NCI-H524 (cell line): ENCODE data around the gene CADM4.
"Not testable (repeated sequence)": the region's sequence is repeated elsewhere in the genome, so short reads cannot be mapped to it uniquely, and the experiment has no call there.

Source experiments
- DNase-seq, 2 experiments: peaks; one replicate each; lab custom pipeline; 2025; lab: John Stamatoyannopoulos, UW

Gene CADM4

DNA sequence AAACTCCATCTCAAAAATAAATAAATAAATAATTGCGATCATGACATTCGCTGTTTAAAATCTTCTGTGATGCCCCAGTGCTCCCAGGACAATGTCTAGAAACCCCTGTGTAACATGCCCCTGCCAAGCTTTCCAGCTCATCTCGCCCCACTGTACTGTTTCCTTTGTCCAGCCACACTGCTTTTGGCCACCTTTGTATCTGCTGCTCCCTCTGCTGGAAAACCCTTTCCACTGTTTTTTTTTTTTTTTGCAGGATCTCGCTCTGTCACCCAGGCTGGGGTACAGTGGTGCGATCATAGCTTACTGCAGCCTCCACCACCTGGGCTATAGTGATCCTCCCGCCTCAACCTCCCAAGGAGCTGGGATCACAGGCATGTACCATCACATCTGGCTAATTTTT is 22.8 kb upstream of the CADM4 start:
- peak in 1 of 2 experiments; percentile 7 for DNase-seq

GRCh38 chr19:43660971-43661360 is 21.3 kb upstream of the CADM4 start:
- DNase-seq: no peak

GRCh38 chr19:43660301-43660970 is 20.8 kb upstream of the CADM4 start:
- DNase-seq: no peak

GRCh38 chr19:43658494-43658893 is 18.8 kb upstream of the CADM4 start:
- DNase-seq: no peak

- no peak for DNase-seq
Observed at GRCh38 chr19:43658001-43658400, 18.4 kb upstream of the CADM4 start.

DNA sequence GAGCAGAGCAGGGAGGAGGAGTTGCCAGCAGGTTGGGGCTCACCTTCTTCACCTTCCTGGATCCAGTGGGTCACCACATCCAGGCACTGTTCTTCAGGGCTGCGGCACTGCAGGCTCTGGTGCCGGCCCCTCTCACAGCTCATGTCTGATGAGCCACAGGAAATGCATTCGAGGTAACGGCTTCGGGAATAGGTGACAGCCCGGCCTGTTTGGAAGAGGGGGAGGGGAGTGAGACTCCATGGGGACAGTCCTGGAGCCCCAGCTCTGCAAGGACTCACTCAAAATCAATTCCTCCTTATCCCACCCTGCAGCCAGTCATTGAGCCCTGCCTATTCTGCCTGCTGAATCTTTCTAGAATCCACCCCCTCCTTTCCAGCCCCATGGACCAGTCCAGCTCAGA is 16.8 kb upstream of the CADM4 start:
- no peak for DNase-seq

DNA sequence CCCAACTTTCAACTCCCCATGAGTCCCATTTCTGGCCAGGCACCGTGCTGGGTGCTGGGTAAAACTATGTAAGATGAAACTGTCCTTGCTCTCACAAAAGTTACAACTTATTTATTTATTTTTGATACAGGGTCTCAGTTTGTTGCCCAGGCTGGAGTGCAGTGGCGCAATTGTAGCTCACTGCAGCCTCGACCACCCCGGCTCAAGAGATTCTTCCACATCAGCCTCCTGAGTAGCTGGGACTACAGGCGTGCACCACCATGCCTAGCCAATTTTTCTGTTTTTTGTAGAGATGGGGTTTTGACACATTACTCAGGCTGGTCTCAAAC is 12.9 kb upstream of the CADM4 start:
- no peak for DNase-seq

GRCh38 chr19:43651758-43652545 is 12.3 kb upstream of the CADM4 start:
- DNase-seq: peak; percentile 22 to 34

GRCh38 chr19:43650276-43650675 is 10.6 kb upstream of the CADM4 start:
- DNase-seq: not testable (repeated sequence)

- DNase-seq: no peak
Observed at GRCh38 chr19:43649514-43649913, 9.9 kb upstream of the CADM4 start.

DNA sequence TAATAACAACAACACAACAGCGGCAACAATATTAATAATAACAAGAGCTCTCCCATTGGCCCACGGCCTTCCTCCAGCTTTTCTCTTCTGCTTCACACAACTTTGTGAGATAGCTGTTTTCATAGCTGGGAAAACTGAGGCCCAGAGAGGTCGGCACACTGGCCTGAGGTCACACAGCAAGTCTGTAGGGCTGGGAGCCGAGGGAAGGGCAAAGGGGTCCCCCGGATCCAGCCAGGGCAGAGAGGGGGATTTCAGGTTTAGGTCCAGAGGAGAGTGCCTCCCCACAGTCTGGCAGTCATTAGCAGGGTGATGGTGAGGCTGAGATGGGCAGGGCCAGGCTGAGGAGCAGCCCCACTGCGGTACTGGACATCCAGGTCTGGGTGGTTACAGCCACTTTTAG is 9.0 kb upstream of the CADM4 start:
- no peak for DNase-seq

DNA sequence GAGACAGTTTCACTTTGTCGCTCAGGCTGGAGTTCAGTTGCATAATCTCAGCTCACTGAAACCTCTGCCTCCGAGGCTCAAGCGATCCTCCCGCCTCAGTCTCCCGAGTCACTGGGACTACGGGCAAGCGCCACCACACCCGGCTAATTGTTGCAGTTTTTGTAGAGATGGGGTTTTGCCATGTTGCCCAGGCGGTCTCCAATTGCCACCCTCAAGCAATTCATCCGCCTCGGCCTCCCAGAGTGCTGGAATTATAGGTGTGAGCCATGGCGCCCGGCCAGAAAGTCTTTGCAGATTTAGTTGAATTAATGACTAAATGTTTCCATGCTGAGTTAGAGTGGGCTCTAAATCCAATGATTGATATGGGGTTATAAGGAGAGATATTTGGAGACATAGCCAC is 4.5 kb upstream of the CADM4 start:
- DNase-seq: no peak

- DNase-seq: no peak
Observed at GRCh38 chr19:43643326-43643725, 3.7 kb upstream of the CADM4 start.

GRCh38 chr19:43642531-43642930 is 2.9 kb upstream of the CADM4 start:
- DNase-seq: no peak

- DNase-seq: no peak
Observed at GRCh38 chr19:43641333-43641732, 1.7 kb upstream of the CADM4 start.

DNA sequence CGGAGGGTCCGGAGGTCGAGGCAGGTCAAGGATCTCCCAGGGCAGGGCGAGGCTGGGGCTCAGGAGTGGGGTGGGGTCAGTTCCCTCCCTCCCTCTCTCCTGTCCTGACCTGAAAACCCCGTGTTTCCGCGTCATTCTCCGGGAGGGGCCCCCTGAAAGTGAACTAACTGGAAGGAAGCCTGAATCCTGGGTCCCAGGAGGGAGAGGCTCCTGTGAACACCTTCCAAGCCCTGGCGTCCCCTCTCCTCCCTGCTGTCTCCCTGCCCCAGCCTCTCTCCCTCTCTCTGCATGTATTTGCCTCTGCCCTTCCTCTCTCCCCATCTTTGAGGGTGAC is 741 bp upstream of the CADM4 start:
- DNase-seq: no peak

DNA sequence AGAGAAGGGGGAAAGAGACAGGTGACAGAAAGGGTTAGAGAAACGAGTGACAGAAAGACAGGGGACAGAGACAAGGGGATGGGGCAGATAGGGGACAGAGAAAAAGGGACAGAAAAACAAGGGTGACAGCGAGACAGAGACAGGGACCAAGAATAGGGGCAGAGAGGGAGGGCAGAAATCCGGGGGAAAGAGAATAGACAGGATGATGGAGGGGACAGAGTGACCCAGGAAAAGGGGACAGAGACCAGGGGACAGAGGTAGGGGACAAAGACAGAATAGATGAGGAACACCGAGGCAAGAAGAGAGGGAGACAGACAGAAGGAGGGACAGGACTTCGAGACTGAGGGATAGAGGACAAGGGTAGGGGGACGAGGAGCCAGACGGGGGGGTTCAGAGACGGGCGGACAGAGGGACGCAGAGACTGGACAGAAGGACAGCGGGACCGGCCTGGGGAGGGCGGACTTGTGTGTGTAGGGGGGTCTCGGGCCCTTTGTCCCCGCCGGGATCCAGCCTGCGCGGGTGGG is 593 bp downstream of the CADM4 start:
- no peak for DNase-seq

GRCh38 chr19:43638214-43638994 is 1.2 kb downstream of the CADM4 start:
- no peak for DNase-seq

DNA sequence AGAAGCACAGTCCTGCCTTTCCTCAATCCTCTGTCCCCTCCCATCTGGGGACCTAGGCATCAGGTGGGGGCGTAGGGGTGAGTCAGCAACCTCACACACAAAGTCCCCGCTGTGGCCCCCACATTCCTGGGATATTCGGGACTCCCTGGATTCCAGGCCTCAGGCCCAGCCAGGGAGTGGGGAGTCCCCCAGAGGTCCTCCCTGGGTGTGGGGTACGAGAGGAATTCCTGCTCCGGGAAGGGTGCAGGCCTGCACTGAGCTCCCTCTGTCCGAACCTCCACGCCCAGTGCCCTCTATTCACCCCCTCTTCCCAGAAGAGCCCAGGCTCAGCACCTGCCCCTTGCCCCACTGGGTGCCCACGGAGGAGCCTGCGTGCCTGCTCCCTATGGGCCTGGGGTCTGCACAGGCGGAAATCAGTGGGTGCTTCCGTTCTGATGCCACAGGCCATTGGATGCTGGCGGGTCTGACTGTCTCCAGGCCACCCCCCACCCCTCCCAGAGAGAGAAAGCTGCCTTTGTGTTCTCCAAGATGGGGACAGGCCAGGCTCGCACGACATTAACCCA is 3.4 kb downstream of the CADM4 start:
- no peak for DNase-seq

DNA sequence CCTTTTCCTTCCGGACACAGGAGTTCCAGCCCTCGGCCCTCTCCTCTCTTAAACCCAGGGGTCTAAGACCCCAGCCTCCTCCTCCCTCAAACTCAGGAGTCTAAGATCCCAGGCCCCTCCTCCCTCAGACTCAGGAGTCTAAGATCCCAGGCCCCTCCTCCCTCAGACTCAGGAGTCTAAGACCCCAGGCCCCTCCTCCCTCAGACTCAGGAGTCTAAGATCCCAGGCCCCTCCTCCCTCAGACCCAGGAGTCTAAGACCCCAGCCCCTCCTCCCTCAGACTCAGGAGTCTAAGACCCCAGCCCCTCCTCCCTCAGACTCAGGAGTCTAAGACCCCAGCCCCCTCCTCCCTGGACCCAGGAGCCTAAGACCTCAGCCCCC is 4.1 kb downstream of the CADM4 start:
- DNase-seq: not testable (repeated sequence)

- DNase-seq: no peak
Observed at GRCh38 chr19:43634872-43635560, 4.6 kb downstream of the CADM4 start.

DNA sequence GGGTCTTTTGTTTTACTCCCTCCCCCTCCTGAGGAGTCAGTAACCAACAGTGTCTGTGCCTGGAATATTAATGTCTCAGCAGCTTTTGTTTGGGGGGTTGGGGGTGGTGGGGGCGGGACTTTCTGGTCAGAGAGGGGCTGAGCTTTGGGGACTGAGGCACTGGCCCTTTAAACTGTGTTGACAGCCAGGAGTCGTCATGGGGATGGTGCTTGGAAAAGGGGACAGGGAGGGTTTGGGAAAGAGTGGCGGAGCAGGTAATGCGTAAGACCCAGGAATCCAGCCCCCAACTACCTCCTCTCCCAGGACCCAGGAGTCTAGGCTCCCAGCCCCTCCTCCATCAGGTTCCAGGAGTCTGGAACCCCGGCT is 5.2 kb downstream of the CADM4 start:
- no peak for DNase-seq
